ENCODE results near the gene SLC26A1.

SLC26A1 gene

GRCh38 chr4:1028574-1029220, 35.5 kb upstream of the SLC26A1 start:
- no peak for DNase-seq (ENCODE audit: low read depth)

GRCh38 chr4:1027915-1028238, 34.7 kb upstream of the SLC26A1 start:
- no peak for DNase-seq (ENCODE audit: low read depth)

DNA sequence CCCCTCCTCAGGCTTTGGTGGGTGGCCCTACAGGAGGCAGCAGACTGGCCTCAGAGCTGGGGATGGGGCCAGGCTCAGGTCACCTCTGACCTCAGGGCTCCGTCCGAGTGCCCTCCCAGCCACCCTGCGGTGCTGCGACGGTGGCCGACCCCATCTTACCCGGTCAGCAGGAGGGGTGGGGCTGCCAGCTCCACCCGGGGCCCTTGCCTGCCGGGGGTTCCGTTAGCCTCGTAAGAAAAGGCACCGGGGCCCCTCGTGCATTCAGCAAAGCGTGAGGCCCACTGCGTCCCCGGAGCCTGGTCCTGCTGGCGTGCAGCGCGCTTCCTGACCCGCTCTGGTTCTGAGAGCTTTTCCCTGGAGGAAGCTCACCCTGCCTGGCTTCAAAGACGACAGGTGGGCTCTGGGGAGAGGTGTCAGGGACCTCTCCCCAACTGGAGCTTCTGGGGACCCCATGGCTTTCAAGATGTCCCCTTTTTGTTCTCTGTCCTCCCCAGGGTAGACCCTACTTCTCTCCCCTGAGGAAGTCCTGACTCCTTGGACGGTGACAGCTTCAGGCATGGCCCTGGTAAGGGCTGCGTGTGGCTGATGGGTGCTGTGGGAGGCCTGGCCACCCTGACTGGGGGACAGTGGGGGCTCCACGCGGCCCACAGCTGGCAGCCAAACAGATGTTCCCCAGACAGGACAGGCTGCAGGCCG, 34.2 kb upstream of the SLC26A1 start:
- DNase-seq (ENCODE audit: low read depth), result no peak

- no peak for DNase-seq (ENCODE audit: low read depth)
Observed at GRCh38 chr4:1026115-1026514, 32.9 kb upstream of the SLC26A1 start.

DNA sequence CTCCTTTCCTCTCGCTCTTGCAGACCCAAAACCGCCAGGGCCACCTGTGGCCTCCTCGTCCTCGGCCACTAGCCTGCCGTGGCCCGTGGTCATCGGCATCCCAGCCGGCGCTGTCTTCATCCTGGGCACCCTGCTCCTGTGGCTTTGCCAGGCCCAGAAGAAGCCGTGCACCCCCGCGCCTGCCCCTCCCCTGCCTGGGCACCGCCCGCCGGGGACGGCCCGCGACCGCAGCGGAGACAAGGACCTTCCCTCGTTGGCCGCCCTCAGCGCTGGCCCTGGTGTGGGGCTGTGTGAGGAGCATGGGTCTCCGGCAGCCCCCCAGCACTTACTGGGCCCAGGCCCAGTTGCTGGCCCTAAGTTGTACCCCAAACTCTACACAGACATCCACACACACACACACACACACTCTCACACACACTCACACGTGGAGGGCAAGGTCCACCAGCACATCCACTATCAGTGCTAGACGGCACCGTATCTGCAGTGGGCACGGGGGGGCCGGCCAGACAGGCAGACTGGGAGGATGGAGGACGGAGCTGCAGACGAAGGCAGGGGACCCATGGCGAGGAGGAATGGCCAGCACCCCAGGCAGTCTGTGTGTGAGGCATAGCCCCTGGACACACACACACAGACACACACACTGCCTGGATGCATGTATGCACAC, 31.8 kb upstream of the SLC26A1 start:
- DNase-seq (ENCODE audit: low read depth), result no peak

DNA sequence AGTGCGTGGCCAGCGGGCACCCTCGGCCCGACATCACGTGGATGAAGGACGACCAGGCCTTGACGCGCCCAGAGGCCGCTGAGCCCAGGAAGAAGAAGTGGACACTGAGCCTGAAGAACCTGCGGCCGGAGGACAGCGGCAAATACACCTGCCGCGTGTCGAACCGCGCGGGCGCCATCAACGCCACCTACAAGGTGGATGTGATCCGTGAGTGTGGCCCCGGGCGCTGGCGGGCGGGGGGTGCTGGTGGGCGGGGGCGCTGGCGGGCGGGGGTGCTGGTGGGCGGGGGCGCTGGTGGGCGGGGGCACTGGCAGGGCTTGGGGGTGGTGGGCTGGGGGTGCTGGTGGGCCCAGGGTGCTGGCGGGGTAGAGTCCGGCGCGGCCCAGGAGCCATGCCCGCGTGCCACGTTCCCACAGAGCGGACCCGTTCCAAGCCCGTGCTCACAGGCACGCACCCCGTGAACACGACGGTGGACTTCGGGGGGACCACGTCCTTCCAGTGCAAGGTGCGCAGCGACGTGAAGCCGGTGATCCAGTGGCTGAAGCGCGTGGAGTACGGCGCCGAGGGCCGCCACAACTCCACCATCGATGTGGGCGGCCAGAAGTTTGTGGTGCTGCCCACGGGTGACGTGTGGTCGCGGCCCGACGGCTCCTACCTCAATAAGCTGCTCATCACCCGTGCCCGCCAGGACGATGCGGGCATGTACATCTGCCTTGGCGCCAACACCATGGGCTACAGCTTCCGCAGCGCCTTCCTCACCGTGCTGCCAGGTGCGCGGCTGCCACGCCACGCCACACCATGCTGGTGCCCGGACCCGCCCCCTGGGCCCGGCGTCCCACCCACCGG, 30.9 kb upstream of the SLC26A1 start:
- DNase-seq (ENCODE audit: low read depth), result no peak

GRCh38 chr4:1023075-1023640, 30.0 kb upstream of the SLC26A1 start:
- no peak for DNase-seq (ENCODE audit: low read depth)

DNA sequence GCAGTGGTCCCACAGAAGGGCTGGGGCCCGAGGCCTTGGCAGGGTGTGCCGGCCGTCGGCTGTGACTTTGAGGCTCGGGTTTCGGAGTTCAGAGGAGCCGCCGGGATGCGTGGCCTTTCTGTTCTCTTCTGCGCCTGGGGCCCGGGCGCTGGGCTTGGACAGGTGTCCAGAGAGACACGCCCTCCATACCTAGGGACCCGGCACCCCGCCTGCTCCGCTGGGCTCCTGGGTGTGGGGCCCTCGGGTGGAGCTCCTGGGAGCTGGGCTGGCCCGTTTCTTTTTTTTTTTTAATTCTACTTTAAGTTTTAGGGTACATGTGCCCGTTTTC, 29.5 kb upstream of the SLC26A1 start:
- no peak for DNase-seq (ENCODE audit: low read depth)

- DNase-seq (ENCODE audit: low read depth), result no peak
Observed at GRCh38 chr4:1022051-1022738, 29.0 kb upstream of the SLC26A1 start.

- no peak for DNase-seq (ENCODE audit: low read depth)
Observed at GRCh38 chr4:1021386-1022050, 28.3 kb upstream of the SLC26A1 start.

- no peak for DNase-seq (ENCODE audit: low read depth)
Observed at GRCh38 chr4:1019729-1020470, 26.7 kb upstream of the SLC26A1 start.

GRCh38 chr4:1019320-1019719, 26.1 kb upstream of the SLC26A1 start:
- no peak for DNase-seq (ENCODE audit: low read depth)

DNA sequence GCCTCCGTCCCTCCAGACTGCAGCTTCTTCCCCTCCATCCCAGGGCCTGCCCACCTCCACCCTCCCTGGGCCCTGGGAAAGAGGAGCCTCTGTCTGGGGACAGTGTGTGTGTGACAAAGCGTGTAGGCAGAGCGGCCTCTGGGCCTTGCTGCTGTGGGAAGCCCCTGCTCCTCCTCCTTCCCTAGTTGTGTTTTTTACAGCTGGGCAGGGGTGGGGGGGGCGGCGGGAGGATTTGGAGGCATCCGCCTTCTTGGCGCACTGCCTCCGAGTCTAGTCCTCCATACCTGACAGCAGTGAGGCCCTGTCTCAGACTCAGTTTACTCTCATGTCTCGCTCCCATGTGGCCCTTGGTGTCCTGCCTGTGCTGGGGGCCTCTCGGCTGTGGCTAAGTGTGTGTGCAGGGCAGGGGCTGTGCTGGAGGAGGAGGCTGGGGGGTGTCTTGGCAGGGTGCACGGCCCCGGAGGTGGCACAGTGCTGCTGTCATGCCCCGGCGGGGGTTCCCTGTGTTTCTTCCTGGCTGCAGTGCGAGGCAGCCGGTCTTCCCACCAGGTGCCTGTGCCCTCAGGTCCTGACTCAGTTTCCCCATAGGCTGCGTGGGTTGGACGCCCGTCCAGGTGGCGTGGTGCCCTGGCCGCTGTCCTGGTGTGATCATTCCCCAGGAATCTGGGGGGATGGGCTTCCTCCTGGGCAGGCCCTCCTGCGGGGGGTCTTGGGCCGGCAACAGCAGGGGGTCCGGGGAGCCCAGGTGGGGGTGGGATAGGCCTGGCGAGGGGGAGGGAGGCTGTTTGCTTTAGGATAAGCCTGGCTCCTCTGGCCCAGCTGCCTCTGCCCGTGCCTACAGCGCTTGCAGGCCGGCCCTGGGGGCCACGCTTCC, 25.2 kb upstream of the SLC26A1 start:
- DNase-seq (ENCODE audit: low read depth), result no peak

DNA sequence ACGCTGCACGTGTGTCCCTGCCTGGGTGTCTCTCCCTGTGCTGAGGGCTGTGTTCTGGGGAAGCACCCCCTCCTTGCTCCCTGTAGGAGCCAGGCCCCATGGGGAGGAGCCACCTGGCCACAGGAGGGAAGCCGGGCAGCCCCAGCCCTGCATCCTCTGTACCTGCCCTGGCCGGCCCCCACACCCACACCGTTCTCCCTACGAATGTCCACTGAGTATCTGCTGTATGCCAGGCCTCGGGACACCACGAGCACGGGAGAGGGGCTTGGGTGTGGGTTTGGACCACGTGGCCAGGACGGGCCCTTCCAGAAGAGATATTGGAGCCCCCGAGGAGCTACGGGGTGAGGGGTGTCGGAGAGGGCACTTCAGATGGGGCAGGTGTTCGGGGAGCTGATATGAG, 24.5 kb upstream of the SLC26A1 start:
- DNase-seq (ENCODE audit: low read depth), result no peak

GRCh38 chr4:1017211-1017610, 24.0 kb upstream of the SLC26A1 start:
- DNase-seq (ENCODE audit: low read depth), result no peak

- DNase-seq (ENCODE audit: low read depth), result no peak
Observed at GRCh38 chr4:1015746-1016145, 22.5 kb upstream of the SLC26A1 start.

DNA sequence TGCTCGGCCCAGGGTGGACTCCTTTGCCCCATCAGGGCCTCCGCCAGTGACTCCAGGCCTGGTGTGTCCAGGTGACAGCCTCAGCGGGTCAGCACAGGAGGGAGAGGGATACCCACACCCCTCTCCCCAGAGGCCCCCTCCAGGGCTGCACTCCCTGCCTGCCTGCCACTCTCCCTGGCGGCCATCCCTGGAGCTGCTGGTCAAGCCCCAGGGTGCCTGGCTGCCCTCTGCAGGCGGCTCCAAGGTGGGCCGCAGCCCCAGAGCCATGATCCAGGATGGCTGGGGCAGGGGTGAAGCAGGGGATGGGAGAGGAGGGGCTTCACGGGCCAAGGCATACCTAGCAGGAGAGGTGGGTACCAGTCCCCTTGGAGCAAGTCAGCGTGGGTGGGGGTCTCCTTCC, 22.0 kb upstream of the SLC26A1 start:
- no peak for DNase-seq (ENCODE audit: low read depth)

DNA sequence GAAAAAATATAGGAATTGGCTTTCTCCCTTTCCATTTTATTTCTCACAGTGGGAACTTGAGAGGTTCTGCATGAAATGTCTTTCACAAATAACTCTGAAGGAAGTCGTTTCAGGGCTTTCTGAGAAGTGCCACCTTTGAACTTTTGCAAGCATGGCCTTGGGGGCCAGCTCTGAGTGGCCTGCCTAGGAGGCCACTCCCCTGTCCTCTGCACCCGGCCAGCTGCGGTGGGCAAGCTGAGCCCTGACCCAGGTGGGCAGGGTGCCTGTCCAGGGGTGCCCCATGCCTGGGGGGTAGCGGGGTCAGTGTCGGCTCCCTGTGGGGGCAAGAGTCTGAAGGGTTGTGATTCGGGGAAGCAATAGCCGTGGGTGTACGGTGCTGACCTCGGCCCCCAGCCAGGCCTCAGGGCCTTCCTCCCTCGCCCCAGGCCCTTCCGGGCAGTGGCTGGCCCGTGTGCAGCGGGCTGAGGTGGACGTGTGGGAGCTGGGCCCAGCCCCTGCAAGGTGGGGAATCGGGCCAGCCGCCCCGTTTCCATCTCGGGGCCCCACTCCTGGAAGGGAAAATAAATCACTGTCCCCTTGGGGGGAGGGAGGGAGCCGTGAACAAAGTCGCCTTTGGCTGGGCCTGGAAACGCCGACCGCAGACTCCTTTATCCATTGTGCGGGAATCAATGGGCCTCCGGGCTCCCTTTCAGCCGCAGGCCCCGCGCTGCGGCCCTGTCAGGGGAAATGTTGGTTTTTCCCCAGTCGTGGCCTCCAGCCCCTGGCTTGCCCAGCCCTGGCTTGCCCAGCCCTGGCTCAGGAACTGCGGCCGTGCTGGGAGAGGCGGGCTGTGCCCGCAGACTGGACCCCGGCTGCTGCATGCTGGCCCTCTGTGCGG, 21.3 kb upstream of the SLC26A1 start:
- no peak for DNase-seq (ENCODE audit: low read depth)

Data from stromal cell of bone marrow (primary cell).